Stimulated activated CD8-positive, alpha-beta memory T cell treated with anti-CD3 and anti-CD28 coated beads, Interleukin-4, amount 100 ng/mL, for 24 hours (primary cell): ENCODE results near the gene PCSK4.
"Not testable (repeated sequence)": the region's sequence is repeated elsewhere in the genome, so short reads cannot be mapped to it uniquely, and the experiment has no call there.

Experiments used
- DNase-seq: peaks from one replicate; pipeline ENCODE4 v3.0.0-alpha.2; 2020; ENCODE audit warnings: low read depth

The PCSK4 gene

DNA sequence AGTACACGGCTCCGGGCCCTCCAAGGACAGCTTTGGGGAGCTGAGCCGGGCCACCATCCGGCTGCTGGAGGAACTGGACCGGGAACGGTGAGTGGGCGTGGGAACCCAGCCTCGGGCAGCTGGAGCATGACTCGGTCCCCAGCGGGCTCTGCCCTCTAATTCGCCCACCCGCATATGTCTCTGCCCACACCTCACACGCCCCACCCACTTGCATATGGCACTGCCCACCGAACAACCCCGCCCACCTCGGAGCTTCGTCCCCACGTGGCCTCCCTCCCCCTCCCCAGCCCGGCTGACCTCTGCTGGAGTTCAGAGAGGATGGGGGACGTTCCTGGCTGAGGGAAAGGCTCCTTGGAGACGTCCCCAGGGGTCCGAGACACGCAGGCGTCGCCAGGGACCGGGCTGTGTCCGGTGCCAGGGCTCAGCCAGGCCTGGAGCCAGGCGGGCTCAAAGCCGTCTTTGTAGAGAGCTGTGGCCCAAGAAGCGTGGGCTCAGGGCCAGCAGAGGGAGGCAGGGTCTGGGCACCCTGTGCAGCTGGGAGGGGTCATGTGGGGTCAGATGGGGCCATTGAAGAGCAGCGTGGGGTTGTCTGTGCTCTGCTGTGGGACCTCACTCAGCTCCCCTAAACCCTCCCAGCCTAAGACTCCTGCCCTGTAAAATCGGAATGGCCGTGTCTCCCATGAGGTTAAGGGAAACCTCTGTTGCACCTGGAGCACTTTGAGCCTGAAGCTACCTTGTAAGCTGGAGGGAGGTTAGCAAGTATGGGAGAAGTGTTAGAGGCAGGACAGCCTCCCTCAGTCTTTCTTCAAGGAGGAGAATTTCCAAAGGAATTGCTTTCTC, 36.4 kb downstream of the PCSK4 start:
- DNase-seq: no peak

DNA sequence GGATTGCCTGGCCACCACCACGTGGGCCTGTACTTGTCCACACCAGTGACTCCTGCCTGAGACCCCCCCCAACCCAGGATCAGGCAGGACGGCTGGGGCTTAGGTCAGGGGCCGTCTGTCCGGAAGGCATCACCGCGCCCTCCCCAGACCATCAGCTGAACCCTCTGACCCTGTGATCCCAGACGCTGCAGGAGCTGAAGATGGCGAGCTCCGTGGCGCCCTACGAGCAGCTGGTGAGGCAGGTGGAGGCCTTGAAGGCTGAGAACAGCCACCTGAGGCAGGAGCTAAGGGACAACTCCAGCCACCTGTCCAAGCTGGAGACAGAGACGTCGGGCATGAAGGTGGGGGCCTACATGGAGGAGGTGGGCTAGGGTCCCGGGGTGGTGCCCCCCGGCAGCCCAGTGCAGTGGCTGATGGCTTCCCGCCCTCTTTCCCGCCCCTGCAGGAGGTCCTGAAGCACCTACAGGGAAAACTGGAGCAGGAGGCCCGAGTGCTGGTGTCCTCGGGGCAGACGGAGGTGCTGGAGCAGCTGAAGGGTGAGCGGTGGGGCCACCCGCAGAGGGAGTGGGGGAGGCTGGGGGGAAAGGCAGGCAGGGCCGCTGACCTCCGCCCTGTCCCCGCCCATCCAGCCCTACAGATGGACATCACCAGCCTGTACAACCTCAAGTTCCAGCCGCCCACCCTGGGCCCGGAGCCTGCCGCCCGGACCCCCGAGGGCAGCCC, 37.2 kb downstream of the PCSK4 start:
- DNase-seq: no peak

DNA sequence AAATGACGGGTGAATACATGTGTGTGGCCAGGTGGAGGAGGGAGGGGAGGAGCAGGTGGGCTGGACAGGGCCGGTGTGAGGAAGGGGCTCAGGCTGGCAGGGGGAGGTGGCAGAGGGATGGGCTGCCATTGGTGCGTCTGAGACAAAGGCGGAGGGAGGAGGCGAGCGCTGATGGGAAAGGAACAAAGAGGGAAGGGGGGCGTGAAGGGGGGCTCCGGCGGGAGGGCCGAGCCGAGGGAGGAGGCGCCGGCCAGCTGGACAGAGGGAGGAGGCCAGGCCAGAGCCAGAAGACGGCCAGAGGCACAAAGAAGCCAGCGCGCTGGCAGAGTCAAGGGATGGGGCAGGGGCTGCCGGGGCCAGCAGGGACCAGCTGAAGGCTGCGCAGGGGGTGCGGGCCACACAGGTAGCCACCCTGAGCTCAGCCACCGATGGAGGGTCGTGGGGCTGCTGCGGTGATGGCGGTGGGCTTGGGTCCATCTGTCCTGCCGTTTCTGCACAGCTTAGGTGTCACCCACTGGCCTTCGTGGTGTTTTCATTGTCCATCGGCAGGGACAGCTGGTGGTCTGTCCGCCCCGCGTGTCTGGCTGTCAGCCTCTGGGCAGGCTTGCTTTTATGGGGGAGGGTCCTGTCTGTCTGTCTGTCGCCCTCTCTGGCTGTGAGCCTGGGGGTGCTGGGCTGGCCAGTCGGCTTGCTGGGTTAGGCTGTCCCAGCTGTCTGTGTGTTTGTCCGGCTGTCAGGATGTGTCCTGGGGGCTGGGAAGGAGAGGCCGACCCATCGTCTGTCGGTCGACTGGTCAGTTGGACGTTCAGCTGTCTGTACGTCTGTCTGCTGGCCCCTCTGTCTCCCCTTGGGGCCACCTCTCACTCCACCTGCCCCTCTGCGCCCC, 38.0 kb downstream of the PCSK4 start:
- DNase-seq: no peak

DNA sequence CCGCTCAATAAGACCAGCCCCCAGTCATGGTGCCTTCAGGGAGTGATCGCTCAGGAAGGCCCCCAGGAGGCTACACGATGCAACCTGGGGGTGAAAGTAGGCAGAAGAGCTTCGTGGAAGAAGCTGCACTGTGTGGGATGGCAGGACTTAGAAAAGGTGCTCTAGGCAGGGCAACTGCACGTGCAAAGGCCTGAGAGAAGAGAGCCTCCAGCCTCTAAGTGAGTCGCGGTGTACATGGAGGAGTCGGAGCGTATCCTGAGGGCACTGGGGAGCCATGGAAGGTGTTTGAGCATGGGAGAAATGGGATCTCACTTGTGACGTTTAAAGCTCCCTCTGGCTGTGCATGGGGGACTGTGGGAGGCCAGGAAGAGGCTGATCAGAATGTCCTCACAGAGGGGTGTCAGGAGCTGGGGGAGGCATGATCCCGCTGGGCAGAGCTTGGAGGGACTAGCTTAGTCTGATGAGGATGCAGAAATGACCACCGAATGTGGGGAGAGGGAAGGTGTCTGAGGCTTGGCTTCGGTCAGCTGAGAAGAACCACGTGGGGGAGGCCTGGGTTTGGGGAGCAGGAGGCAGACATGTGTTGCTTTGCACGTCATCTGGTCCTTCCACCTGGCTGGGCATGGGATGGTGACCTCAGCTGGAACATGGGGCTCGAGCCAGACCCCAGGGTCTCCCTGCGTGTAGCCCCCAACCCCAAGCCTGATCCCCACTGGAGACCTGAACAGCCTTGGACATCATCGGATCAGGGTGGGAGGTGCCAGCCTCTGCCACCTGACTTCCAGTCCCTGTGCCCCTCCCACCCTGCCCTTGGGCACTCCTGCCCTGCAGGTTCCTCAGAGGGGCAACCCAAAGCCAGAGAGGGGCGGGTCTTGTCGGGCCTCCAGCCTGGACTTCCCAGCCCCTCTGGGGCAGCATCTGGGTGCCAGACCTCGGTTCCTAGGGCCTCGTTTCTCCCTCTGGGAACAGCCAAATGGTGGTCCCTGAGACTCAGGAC, 39.1 kb downstream of the PCSK4 start:
- DNase-seq: no peak

DNA sequence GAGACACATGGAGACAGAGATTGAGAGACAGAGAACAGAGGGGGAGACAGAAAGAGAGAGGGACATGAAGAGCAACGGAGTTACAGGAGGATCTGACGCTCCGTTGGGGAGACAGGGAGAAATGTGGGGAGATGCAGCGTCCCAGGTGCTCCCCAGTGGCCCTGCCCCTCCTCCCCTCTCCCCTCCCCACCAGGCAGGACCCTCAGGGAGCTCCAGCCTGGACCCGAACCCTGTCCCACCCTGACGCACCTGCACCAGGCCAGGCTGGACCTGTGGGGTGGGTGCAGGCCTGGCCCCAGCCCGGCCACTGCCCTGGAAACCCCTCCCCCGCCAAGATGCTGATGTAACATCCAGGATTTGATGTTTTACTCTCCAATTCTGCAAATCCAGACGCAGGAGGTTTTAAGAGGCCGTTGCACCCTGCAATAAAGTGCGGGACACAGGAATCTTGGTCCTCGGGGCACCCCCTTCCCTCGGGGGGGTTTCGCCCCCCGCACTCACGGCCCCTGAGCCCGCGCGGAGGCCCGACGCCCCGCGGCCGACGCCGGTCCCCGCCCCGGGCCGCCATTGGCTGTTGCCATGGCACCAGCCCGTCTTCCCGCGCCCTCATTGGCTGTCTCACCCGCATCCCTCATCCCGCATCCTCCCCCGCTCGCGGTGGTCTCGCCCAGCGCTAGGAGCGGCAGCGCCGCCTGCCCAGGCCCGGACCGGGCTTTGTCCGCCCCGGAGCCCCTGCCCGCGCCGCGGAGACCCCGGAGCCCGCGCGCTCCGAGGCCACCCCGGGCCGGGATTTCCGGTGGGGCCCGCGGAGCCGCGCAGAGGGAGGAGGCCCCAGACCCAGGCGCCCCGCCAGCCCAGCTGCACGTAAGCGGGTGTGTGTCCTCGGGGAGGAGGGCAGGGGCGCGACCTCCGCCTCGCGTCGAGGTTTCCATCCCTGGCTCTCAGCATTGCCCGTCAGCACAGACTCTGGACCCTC, 40.4 kb downstream of the PCSK4 start, which contains the start of gene APC2:
APC2 (plus strand) TSS at position 655 of the 976 bp plus-strand sequence. CDS start 2,881 bp downstream, outside the sequence.
- DNase-seq: no peak

DNA sequence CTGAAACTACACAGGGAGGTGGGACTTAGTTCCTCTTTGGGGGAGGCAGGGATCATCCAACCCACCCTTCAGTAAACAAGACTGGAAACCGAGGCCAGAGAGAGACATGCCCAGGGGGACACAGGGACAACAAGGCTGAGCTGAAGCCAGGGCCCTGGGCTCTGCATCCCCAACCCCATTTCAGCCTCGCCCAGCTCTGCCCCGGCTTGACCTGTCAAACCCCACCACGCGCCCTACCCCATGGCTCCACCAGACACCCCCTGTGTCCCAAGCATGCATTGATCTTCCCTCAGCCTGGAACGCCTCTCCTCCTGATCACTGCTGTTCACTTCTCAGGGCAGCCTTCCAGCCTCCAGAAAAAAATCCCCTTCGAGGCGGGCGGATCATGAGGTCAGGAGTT, 42.2 kb downstream of the PCSK4 start:
- DNase-seq: no peak

DNA sequence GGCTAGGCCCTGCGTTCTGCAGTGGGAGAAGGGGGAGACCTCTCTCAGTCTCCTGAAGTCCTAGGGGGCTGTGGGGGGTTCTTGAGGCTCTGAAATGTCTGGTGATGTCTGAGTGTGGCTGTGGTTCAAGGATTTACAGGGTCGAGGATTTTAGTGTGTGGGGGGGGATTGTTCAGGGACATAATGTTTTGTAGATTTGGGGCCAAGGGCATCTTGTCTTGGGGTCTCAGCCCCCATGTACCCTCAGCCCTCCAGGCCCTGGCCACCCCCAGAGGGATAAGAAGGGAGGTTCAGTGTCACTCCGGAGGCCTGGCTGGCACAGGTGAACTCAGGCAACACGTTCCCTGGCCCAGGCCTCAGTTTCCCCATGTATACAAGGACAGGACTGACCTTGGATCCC, 42.6 kb downstream of the PCSK4 start:
- no peak for DNase-seq

DNA sequence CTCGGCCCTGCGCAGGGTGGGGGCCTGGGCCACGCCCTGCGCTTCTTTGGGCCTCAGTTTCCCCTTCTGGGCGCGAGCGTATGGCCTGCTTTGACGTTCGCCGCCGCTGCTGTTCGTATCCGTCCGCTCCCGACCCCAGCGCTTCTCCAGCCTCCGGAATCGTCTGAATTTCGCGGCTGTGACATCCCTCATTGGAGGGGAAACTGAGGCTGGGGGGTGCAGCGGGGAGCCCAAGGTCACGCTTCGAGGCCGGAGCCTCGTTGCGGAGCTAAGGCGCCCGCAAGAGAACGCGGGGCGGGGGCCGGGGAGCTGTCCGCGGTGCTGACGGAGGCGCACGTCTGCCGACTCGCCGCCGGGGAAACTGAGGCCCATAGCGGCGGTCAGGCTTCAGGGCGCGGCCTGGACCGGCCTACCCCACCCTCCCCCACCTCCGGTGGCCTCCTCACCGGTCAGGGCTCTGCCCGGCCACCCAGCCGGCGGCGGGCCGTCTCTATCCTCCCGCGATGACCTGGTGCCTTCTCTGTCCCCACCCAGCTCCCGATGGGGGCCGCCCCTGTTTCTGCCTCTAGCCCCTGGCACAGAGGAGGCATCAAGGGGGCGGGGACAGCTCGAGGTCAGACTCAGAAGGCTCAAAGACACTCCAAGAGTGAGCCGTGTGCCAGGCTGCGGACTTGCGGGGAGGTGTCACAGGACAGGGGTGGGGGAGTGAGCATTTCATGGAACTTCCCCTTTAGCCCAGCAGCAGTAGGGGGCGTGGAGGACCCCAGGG, 43.3 kb downstream of the PCSK4 start:
- no peak for DNase-seq

DNA sequence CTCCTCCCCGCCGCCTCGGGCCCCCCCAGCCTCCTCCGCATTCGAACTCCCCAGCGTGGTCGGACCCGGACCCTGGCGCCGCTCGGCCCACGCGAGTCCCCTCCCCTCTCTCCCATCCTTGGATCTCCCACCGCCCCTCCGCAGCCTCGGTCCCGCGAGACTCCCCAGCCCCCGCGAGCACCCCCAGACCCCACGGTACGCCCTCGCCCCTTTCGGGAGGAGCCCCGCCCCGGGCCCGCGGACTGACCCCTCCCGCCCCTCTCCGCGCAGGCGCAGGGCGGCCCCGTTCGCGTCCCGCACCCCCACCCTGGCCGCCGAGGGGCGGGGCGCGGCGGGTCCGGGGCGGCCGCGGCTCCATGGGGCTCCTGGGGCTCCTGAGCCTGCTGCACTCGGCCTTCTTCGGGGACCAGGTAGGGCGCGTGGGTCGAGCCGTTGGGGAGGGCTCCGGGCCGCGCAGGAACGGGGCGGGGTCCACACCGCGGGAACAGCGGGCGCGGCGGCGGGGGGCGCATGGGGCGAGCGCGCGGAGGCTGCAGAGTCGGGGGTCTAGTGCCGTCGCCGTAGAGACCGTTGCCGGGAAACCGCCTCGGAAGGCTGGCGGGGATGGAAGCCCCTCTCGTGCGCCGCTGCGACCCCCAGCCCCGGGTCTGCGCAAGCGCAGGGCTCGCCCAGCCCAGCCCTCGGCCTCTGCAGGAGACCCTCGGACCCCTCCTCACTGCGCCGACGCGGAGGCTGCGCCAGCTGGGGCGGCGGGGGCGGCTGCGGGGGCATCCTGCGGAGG, 44.0 kb downstream of the PCSK4 start:
- no peak for DNase-seq

DNA sequence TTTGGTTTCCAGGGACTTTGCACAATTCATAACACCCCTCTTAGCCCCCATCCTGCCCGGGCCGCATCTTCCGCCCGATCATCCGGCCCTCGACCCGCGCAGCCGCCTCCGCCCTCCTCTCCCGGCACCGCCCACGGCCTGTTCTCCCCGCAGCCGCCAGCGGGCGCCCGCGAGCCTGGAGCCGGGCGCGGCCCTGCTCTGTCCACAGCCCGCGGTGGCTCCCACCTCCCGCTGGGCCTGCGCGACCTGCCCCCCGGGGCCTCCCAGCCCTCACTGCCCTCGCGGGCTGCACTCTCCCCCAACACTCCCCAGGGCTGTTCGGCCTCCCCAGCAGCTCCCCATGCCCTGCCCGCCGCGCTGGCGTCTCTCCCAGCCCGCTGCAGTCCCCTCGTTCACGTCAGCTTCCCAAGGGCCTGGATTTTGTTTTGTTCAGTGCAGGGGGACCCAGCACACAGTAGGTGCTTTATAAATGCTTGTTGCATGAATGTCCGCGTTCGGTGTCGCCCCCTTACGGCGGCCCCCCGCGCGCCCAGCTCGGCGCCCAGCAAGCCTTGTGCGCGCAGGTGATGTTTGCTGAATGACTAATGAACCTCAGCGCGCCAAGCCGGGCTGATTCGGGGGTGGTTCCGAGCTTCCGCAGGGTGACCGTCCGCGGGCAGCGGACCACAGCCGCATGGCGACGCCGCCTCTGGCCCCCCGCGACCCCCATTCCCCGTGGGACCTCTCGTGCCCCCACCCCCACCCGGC, 44.8 kb downstream of the PCSK4 start:
- DNase-seq: peak; percentile 65

DNA sequence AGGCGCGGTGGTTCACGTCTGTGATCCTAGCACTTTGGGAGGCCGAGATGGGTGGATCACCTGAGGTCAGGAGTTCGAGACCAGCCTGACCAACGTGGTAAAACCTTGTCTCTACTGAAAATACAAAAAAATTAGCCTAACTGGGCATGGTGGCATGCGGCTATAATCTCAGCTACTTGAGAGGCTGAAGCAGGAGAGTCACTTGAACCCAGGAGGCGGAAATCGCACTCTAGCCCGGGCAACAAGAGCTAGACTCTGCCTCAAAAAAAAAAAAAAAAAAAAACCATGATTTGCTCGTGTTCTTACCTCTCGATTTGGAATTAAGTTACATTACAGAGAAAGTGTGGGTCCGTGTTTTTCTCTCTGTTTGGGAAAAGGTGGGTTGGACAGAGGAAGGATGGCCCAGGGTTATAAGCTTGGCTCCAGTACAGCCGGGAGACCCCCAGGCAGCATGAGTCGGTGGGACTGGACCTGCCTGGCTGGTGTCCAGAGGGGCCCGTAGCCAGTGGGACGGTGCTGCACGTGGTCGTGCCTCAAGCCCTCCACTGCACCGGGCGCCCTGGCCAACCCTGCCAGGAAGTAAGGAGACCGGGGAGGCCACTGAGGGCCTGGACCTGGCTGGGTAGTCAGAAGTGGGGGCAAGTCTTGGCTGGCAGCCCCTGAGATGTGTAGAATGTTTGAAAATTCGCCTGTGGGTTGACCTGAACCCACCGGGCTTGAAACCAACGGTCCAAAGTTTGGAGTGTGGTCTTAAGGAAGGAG, 48.3 kb downstream of the PCSK4 start:
- no peak for DNase-seq

DNA sequence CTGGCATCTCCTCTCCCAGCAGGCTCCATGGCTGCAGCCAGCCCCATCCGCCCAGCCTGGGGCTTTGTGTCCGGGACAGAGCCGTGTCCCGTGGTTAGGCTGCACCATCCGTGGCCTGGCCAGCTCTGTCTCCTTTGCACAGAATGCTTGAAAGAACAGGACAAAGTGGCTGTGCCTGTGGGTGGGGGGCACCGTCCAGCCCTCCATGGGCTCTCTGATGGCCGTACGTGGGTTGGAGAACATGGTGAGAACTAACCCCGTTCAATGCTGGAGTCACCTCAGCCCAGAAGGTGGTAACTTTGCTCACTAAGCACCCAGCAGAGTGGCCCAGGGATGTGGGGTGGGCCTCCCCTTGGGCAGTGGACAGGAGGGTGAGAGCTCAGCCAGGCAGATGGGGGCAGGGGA, 49.1 kb downstream of the PCSK4 start:
- DNase-seq: no peak

DNA sequence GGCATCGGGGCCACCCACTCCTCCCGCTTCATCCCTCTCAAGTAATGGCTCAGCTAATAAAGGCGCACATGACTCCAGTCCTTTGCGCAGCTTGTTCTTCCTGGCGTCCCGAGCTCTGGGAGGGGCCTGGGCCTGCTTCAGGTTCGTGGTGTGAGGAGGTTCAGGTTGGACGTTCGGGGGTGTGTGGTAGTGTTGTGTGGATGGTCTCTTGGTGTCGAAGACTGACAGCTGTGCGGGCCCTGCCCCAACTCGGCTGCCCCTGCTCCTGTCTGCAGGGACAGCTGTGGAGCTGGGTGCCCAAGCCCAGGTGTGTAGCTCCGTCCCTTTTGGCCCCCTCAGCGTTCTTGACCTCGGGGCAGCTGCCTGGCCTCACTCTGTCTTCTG, 49.7 kb downstream of the PCSK4 start:
- DNase-seq: no peak

DNA sequence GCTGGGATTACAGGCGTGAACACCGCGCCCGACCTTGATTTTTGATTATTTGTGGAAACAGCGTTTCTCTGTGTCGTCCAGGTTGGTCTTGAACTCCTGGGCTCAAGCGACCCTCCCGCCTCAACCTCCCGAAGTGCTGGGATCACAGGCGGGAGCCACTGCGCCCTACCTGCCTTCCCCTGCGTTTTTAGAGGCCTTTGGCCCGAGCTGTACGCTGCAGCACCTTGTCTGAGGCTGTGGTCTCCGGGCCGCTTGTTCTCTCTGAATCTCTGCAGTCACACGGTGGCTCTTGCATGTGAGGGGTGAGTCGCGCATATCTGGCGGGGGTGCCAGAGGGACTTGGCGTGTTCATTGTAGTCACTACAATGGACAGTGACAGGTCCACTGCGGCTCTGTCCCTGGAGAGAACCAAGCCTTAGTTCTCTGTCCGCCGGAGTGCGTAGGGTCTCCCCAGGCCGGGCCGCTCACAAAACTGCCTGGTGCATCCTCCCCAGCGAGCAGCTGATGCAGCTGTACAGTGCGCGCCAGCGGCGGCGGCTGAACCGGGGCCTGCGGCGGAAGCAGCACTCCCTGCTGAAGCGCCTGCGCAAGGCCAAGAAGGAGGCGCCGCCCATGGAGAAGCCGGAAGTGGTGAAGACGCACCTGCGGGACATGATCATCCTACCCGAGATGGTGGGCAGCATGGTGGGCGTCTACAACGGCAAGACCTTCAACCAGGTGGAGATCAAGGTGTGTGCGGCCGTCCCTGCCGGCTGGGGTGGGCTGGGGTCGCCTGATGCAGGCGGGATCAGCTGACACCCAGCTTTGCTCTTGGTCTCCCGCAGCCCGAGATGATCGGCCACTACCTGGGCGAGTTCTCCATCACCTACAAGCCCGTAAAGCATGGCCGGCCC, 50.4 kb downstream of the PCSK4 start:
- not testable (repeated sequence) for DNase-seq

DNA sequence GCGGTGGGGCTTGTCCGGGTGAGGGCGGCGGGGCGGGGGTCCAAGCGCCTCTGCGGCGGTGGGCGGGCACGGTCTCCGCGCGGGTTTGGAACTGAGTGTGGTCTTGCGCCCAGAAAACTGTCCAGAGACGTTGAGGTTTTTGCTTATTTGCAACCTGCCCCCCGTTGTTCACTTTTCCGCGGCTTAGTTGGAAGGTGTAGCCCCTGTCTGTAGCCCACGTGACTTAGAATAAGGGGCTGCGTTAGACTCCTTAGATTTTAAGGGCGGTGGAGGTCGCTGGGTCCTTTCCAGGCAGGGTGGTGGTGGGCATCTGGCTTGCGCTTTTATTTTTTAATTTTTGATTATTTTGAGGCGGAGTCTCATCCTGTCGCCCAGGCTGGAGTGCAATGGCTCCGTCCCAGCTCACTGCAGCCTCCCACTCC, 51.2 kb downstream of the PCSK4 start:
- no peak for DNase-seq
